Liver (tissue), 9 donors: Measurements from ENCODE around the gene FRRS1. TPM values are rescaled to one million over a fixed set of nuclear protein-coding genes. Genes with fewer than 3 reads are reported as not detected.

ENCODE experiments used
- DNase-seq: peaks from one replicate; pipeline ENCODE4 v3.0.0-alpha.2; 2017; ENCODE audit warnings: low spot score
- H3K27ac ChIP-seq, 2 donors: one replicate each; pipeline ENCODE4 v1.7.0; 2013; ENCODE audit warnings: inconsistent platforms in 2 of 2, low read length in 2 of 2, control low read depth in 1 of 2, low read depth in 1 of 2, mild to moderate bottlenecking in 1 of 2
- H3K27me3 ChIP-seq, 4 donors: one replicate each; pipeline versions ENCODE4 v1.6.1 to v1.7.0; 2013; ENCODE audit warnings: low read length in 3 of 4, inconsistent platforms in 1 of 4, mild to moderate bottlenecking in 1 of 4, moderate library complexity in 1 of 4; ENCODE audit not compliant: control insufficient read depth in 4 of 4, insufficient read depth in 4 of 4
- H3K36me3 ChIP-seq, 4 donors: one replicate each; pipeline versions ENCODE4 v1.6.1 to v1.7.0; 2013; ENCODE audit warnings: low read length in 3 of 4, mild to moderate bottlenecking in 3 of 4, low read depth in 1 of 4, moderate library complexity in 1 of 4; ENCODE audit not compliant: control insufficient read depth in 4 of 4, insufficient read depth in 3 of 4
- H3K4me1 ChIP-seq, 4 donors: one replicate each; pipeline versions ENCODE4 v1.6.1 to v1.7.0; 2013; ENCODE audit warnings: low read length in 3 of 4, mild to moderate bottlenecking in 3 of 4, moderate library complexity in 1 of 4; ENCODE audit not compliant: control insufficient read depth in 4 of 4, insufficient read depth in 4 of 4
- H3K4me3 ChIP-seq, 3 donors: one replicate each; pipeline versions ENCODE4 v1.6.1 to v1.7.0; 2013; ENCODE audit warnings: low read length in 3 of 3, control low read depth in 1 of 3, low read depth in 1 of 3, mild to moderate bottlenecking in 1 of 3
- H3K9ac ChIP-seq, 2 donors: one replicate each; pipeline ENCODE4 v1.7.0; 2013; ENCODE audit warnings: low read length in 2 of 2, mild to moderate bottlenecking in 2 of 2, moderate library complexity in 2 of 2, control low read depth in 1 of 2, low read depth in 1 of 2
- H3K9me3 ChIP-seq, 4 donors: one replicate each; pipeline versions ENCODE4 v1.6.1 to v1.7.0; 2013; ENCODE audit warnings: low read length in 3 of 4; ENCODE audit not compliant: control insufficient read depth in 4 of 4
- EGR1 ChIP-seq, 2 donors: IDR thresholded peaks; 2 replicates each; pipeline ENCODE4 v1.6.1; 2016 to 2018; ENCODE audit warnings: antibody characterized with exemption in 2 of 2, low read depth in 2 of 2
- FOXA1 ChIP-seq: IDR thresholded peaks from 2 replicates; pipeline ENCODE4 v1.6.1; 2016; ENCODE audit warnings: antibody characterized with exemption
- FOXA2 ChIP-seq: IDR thresholded peaks from 2 replicates; pipeline ENCODE4 v1.6.1; 2016; ENCODE audit warnings: antibody characterized with exemption
- GABPA ChIP-seq, 2 donors: IDR thresholded peaks in 1 of 2; conservative IDR thresholded peaks in 1 of 2; 2 replicates each; pipeline ENCODE4 v1.6.1; 2016; ENCODE audit warnings: antibody characterized with exemption in 2 of 2, mild to moderate bottlenecking in 1 of 2, moderate library complexity in 1 of 2
- HNF4A ChIP-seq, 2 donors: conservative IDR thresholded peaks; 2 replicates each; pipeline ENCODE4 v1.6.1; 2016; ENCODE audit warnings: antibody characterized with exemption in 2 of 2, mild to moderate bottlenecking in 2 of 2
- JUND ChIP-seq, 2 donors: IDR thresholded peaks; 2 replicates each; pipeline ENCODE4 v1.6.1; 2016; ENCODE audit warnings: antibody characterized with exemption in 2 of 2
- NR2F2 ChIP-seq: IDR thresholded peaks from 2 replicates; pipeline ENCODE4 v1.6.1; 2016; ENCODE audit warnings: antibody characterized with exemption
- RAD21 ChIP-seq, 2 donors: IDR thresholded peaks; 2 replicates each; pipeline ENCODE4 v1.6.1; 2016; ENCODE audit warnings: antibody characterized with exemption in 2 of 2, mild to moderate bottlenecking in 2 of 2
- RXRA ChIP-seq, 2 donors: IDR thresholded peaks; 2 replicates each; pipeline ENCODE4 v1.6.1; 2017 to 2018; ENCODE audit warnings: antibody characterized with exemption in 2 of 2, mild to moderate bottlenecking in 1 of 2
- SP1 ChIP-seq: IDR thresholded peaks from 2 replicates; pipeline ENCODE4 v1.6.1; 2018; ENCODE audit warnings: antibody characterized with exemption, mild to moderate bottlenecking
- TAF1 ChIP-seq: conservative IDR thresholded peaks from 2 replicates; pipeline ENCODE4 v1.6.1; 2016; ENCODE audit warnings: antibody characterized with exemption, mild to moderate bottlenecking
- YY1 ChIP-seq: IDR thresholded peaks from 2 replicates; pipeline ENCODE4 v1.6.1; 2016; ENCODE audit warnings: antibody characterized with exemption, mild to moderate bottlenecking
- WGBS: extraction: QIAGEN DNeasy Blood & Tissue Kit; methylation state at CpG from one replicate; pipeline ENCODE4 v1.1.7; 2013; 5-methylcytosine and 5-hydroxymethylcytosine counted together
- polyA plus RNA-seq, 2 donors: library from polyadenylated mRNA; stranded (reverse) in 1 of 2; unstranded in 1 of 2; fragments of 200-250 nt in 1 of 2; fragments of >200 nt in 1 of 2; fragmentation: Nextera tagmentation in 1 of 2; extraction: Ambion mirVana in 1 of 2; gene quantifications; one replicate each; pipeline versions ENCODE4 v1.2.1 to v1.2.3, GENCODE V29; 2013 to 2015
- total RNA-seq, 2 donors: library from RNA; depleted of rRNA; stranded (reverse); fragments of >200 nt; gene quantifications; one replicate each; pipeline ENCODE4 v1.2.3, GENCODE V29; 2014
- TF ChIP-seq, protein P1 (sequence below): fragments of 150-350 bp; IDR thresholded peaks from 2 replicates; pipeline ENCODE4 v1.5.1; 2017; ENCODE audit warnings: improper control_type of control experiment, low read depth, low read length; ENCODE audit not compliant: missing input control
- TF ChIP-seq, protein P2 (sequence below): IDR thresholded peaks from 2 replicates; pipeline ENCODE4 v1.6.1; 2016; ENCODE audit warnings: antibody characterized with exemption, mild to moderate bottlenecking
- TF ChIP-seq, protein P3 (sequence below): IDR thresholded peaks from 2 replicates; pipeline ENCODE4 v1.6.1; 2016; ENCODE audit warnings: antibody characterized with exemption
- TF ChIP-seq, protein P4 (sequence below): IDR thresholded peaks from 2 replicates; pipeline ENCODE4 v1.6.1; 2016; ENCODE audit warnings: antibody characterized with exemption
- TF ChIP-seq, protein P5 (sequence below): IDR thresholded peaks from 2 replicates; pipeline ENCODE4 v1.6.1; 2016; ENCODE audit warnings: antibody characterized with exemption
- donor health status: healthy.
- donor health status: healthy.
- donor health status: healthy.
- donor health status: healthy.
- donor health status: healthy.

Gene FRRS1
- total and polyA plus RNA-seq, 4 donors, result 2.7 to 87.4 (median 30.4) TPM

DNA sequence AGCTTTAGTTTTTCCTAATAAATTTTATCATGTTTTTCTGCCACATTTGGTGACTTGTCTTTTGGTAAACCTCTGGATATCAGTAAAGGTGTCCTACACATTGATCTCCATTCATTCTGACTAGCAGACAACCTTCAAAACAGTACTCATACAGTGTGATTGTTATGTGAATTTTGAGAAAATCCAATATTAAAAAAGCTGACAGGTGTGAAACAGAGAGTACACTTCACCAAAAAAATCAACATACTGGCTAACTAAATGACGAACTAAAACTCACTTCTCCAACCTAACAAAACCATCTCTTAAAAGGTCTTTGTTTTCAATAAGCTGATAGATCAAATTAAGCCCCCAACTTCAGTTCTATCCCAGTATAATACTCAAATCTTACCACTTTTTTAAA is 1.5 kb downstream of the FRRS1 start:
- WGBS, result 42% methylated on average over 1 of the region's 1 CpG
- H3K27me3 ChIP-seq, result no peaks in the 10 kb centered on the region
- no peaks in the 10 kb centered on the region for H3K9me3 ChIP-seq
- peak overlapping the region; percentile 87 to 99 for H3K9ac ChIP-seq
- H3K36me3 ChIP-seq, result no peaks in the 10 kb centered on the region
- no peak for DNase-seq
- peak overlapping the region; percentile 52 to 75 (median 73) for H3K4me3 ChIP-seq
- H3K4me1 ChIP-seq, result peaks cover 8 to 29% (median 16%) of the 10 kb centered on the region in 4 donors
- peak overlapping the region; percentile 79 to 81 for H3K27ac ChIP-seq
- no peak for TF ChIP-seq YY1
- TF ChIP-seq, protein P1, sequence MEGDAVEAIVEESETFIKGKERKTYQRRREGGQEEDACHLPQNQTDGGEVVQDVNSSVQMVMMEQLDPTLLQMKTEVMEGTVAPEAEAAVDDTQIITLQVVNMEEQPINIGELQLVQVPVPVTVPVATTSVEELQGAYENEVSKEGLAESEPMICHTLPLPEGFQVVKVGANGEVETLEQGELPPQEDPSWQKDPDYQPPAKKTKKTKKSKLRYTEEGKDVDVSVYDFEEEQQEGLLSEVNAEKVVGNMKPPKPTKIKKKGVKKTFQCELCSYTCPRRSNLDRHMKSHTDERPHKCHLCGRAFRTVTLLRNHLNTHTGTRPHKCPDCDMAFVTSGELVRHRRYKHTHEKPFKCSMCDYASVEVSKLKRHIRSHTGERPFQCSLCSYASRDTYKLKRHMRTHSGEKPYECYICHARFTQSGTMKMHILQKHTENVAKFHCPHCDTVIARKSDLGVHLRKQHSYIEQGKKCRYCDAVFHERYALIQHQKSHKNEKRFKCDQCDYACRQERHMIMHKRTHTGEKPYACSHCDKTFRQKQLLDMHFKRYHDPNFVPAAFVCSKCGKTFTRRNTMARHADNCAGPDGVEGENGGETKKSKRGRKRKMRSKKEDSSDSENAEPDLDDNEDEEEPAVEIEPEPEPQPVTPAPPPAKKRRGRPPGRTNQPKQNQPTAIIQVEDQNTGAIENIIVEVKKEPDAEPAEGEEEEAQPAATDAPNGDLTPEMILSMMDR, result no peak
- TF ChIP-seq RXRA (IDR thresholded peaks at IDR 0.05), result no peak
- no peak for TF ChIP-seq SP1
- no peak for TF ChIP-seq TAF1
- TF ChIP-seq, protein P2, sequence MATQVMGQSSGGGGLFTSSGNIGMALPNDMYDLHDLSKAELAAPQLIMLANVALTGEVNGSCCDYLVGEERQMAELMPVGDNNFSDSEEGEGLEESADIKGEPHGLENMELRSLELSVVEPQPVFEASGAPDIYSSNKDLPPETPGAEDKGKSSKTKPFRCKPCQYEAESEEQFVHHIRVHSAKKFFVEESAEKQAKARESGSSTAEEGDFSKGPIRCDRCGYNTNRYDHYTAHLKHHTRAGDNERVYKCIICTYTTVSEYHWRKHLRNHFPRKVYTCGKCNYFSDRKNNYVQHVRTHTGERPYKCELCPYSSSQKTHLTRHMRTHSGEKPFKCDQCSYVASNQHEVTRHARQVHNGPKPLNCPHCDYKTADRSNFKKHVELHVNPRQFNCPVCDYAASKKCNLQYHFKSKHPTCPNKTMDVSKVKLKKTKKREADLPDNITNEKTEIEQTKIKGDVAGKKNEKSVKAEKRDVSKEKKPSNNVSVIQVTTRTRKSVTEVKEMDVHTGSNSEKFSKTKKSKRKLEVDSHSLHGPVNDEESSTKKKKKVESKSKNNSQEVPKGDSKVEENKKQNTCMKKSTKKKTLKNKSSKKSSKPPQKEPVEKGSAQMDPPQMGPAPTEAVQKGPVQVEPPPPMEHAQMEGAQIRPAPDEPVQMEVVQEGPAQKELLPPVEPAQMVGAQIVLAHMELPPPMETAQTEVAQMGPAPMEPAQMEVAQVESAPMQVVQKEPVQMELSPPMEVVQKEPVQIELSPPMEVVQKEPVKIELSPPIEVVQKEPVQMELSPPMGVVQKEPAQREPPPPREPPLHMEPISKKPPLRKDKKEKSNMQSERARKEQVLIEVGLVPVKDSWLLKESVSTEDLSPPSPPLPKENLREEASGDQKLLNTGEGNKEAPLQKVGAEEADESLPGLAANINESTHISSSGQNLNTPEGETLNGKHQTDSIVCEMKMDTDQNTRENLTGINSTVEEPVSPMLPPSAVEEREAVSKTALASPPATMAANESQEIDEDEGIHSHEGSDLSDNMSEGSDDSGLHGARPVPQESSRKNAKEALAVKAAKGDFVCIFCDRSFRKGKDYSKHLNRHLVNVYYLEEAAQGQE, result no peak
- TF ChIP-seq, protein P3, sequence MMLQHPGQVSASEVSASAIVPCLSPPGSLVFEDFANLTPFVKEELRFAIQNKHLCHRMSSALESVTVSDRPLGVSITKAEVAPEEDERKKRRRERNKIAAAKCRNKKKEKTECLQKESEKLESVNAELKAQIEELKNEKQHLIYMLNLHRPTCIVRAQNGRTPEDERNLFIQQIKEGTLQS, result no peak
- TF ChIP-seq JUND (IDR thresholded peaks at IDR 0.05), result no peak
- no peak for TF ChIP-seq EGR1 (IDR thresholded peaks at IDR 0.05; ENCODE audit: low read depth in 2 of 2)
- TF ChIP-seq GABPA (IDR thresholded peaks at IDR 0.05 in 1 of 2, conservative IDR thresholded peaks at IDR 0.05 in 1 of 2), result no peak
- TF ChIP-seq NR2F2, result no peak
- no peak for TF ChIP-seq FOXA1
- TF ChIP-seq HNF4A (conservative IDR thresholded peaks at IDR 0.05), result no peak
- TF ChIP-seq, protein P4, sequence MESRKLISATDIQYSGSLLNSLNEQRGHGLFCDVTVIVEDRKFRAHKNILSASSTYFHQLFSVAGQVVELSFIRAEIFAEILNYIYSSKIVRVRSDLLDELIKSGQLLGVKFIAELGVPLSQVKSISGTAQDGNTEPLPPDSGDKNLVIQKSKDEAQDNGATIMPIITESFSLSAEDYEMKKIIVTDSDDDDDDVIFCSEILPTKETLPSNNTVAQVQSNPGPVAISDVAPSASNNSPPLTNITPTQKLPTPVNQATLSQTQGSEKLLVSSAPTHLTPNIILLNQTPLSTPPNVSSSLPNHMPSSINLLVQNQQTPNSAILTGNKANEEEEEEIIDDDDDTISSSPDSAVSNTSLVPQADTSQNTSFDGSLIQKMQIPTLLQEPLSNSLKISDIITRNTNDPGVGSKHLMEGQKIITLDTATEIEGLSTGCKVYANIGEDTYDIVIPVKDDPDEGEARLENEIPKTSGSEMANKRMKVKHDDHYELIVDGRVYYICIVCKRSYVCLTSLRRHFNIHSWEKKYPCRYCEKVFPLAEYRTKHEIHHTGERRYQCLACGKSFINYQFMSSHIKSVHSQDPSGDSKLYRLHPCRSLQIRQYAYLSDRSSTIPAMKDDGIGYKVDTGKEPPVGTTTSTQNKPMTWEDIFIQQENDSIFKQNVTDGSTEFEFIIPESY, result no peak
- no peak for TF ChIP-seq RAD21 (IDR thresholded peaks at IDR 0.05)
- TF ChIP-seq FOXA2, result no peak
- TF ChIP-seq, protein P5, sequence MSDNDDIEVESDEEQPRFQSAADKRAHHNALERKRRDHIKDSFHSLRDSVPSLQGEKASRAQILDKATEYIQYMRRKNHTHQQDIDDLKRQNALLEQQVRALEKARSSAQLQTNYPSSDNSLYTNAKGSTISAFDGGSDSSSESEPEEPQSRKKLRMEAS, result no peak
